Caco-2 (cell line): ENCODE data around the gene TPSG1. TPM values are rescaled to one million over a fixed set of nuclear protein-coding genes. Genes with fewer than 3 reads are reported as not detected.

Source experiments
- BruUV-seq: library from RNA; stranded (reverse); fragments of 400-500 nt; replicated peaks from 2 replicates; lab custom pipeline; 2021; lab: Mats Ljungman, UMichigan
- CTCF ChIA-PET: fragments of 300-600 bp; sonication (Branson Sonifier 250); formaldehyde crosslinking; loops from one replicate; lab custom pipeline; 2022; ENCODE audit warnings: antibody characterized with exemption; lab: Charles Lee
- POLR2A ChIA-PET: fragments of 300-600 bp; sonication (Branson Sonifier 250); formaldehyde crosslinking; loops from one replicate; lab custom pipeline; 2022; ENCODE audit warnings: antibody characterized with exemption; lab: Charles Lee
- DNase-seq, 2 experiments: peaks; one replicate each; pipeline versions ENCODE4 v3.0.0 to v3.0.0-alpha.2; 2020 to 2022
- H3K27me3 ChIP-seq: replicated peaks from 2 replicates; pipeline ENCODE4 v1.6.0; 2011; ENCODE audit warnings: low read length; ENCODE audit not compliant: control insufficient read depth, insufficient read depth
- H3K36me3 ChIP-seq: 2 replicates; pipeline ENCODE4 v1.5.1; 2011; ENCODE audit warnings: low read length; ENCODE audit not compliant: control insufficient read depth, insufficient read depth
- H3K4me1 ChIP-seq: fragments of 250-450 bp; sonication (Bioruptor Pico); 2 replicates; pipeline ENCODE4 v1.5.1; 2020; ENCODE audit warnings: mild to moderate bottlenecking
- H3K4me3 ChIP-seq: 2 replicates; pipeline ENCODE4 v1.5.1; 2011; ENCODE audit warnings: low read depth, mild to moderate bottlenecking, control low read depth, low read length
- H3K9me3 ChIP-seq: fragments of 250-450 bp; sonication (Bioruptor Pico); 2 replicates; pipeline ENCODE4 v1.5.1; 2020; ENCODE audit warnings: mild to moderate bottlenecking, moderate library complexity
- H3K27ac Mint-ChIP-seq: one replicate; pipeline ENCODE4 v1.8.0; 2022; ENCODE audit warnings: mixed read lengths; ENCODE audit not compliant: unreplicated experiment
- H3K27me3 Mint-ChIP-seq: one replicate; pipeline ENCODE4 v1.8.0; 2022; ENCODE audit warnings: mixed read lengths; ENCODE audit not compliant: insufficient read depth, unreplicated experiment
- H3K36me3 Mint-ChIP-seq: one replicate; pipeline ENCODE4 v1.8.0; 2022; ENCODE audit warnings: mild to moderate bottlenecking, mixed read lengths; ENCODE audit not compliant: insufficient read depth, unreplicated experiment
- H3K4me1 Mint-ChIP-seq: one replicate; pipeline ENCODE4 v1.8.0; 2022; ENCODE audit warnings: low read depth, mixed read lengths; ENCODE audit not compliant: unreplicated experiment
- H3K4me3 Mint-ChIP-seq: one replicate; pipeline ENCODE4 v1.8.0; 2022; ENCODE audit warnings: mild to moderate bottlenecking, moderate library complexity, mixed read lengths; ENCODE audit not compliant: unreplicated experiment
- H3K9me3 Mint-ChIP-seq: one replicate; pipeline ENCODE4 v1.8.0; 2022; ENCODE audit warnings: mixed read lengths; ENCODE audit not compliant: unreplicated experiment
- intact Hi-C: fragments of 100-400 bp; cut with micrococcal nuclease; formaldehyde crosslinking; loops from one replicate; pipeline ENCODE4 v1.10.0; 2022; ENCODE audit not compliant: unreplicated experiment
- total RNA-seq: library from RNA; stranded (reverse); gene quantifications from 2 replicates; pipeline ENCODE4 v1.2.3, GENCODE V29; 2022
- TF ChIP-seq, protein P1 (sequence below), 2 experiments: fragments of 200-600 bp in 1 of 2; IDR thresholded peaks; 1 replicate in 1 of 2; 2 replicates in 1 of 2; pipeline versions ENCODE4 v1.5.1 to v1.8.0; 2011 to 2022; ENCODE audit warnings: antibody characterized with exemption in 1 of 2, control low read depth in 1 of 2, inconsistent platforms in 1 of 2, low read depth in 1 of 2, low read length in 1 of 2, mild to moderate bottlenecking in 1 of 2, moderate library complexity in 1 of 2; ENCODE audit not compliant: insufficient read depth in 1 of 2, severe bottlenecking in 1 of 2, unreplicated experiment in 1 of 2

The TPSG1 gene
- total RNA-seq, 1 experiment from 2014 or later: not detected

DNA sequence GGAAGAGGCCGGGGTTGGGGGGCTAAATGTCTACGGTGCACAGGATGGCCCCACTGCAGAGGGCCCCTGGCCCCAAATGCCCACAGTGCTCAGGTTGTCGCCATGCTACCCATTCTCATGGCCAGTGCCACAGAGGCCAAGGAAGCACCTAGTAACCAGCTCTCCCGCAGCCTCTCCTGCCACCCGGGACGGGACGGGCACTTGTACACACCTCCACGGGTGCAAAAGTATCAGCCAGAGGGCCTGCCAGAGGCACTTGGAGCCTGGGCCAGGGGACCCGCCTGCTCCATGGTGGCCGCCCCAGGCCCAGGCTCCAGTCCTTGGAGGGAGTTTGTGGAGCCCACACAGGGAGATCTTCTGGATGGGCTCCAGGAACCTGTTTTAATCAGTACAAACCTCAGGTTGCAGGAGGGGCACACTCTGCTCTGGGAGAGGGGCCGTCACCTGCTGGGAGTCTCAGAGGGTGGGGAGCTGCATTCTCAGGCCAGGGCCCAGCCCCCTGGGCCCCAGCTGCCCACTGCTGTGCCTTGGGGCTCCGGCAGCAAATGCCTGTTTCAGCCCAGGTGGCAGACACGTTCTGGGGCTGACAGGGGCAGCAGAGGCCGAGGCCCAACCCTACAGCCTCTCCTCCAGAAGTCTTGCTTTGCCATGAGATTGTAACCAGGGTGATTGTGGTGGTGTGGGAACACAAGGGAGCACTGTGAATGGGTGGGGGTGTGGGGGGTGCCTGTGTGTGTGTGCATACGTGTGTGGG, 38.7 kb upstream of the TPSG1 start:
- DNase-seq: no peak
- H3K4me1 ChIP-seq: no peaks in the 10 kb centered on the region
- H3K4me3 ChIP-seq: no peak overlapping the region
- H3K27me3 ChIP-seq: no peaks in the 10 kb centered on the region; the same call in 1 of the 2 replicates
- POLR2A ChIA-PET: no interaction called here
- intact Hi-C loops: no loop called here
- no TSS peak for BruUV-seq
- H3K27me3 Mint-ChIP-seq: peaks cover 9% of the 10 kb centered on the region
- H3K36me3 Mint-ChIP-seq: peaks cover 5% of the 10 kb centered on the region
- TF ChIP-seq, protein P1, sequence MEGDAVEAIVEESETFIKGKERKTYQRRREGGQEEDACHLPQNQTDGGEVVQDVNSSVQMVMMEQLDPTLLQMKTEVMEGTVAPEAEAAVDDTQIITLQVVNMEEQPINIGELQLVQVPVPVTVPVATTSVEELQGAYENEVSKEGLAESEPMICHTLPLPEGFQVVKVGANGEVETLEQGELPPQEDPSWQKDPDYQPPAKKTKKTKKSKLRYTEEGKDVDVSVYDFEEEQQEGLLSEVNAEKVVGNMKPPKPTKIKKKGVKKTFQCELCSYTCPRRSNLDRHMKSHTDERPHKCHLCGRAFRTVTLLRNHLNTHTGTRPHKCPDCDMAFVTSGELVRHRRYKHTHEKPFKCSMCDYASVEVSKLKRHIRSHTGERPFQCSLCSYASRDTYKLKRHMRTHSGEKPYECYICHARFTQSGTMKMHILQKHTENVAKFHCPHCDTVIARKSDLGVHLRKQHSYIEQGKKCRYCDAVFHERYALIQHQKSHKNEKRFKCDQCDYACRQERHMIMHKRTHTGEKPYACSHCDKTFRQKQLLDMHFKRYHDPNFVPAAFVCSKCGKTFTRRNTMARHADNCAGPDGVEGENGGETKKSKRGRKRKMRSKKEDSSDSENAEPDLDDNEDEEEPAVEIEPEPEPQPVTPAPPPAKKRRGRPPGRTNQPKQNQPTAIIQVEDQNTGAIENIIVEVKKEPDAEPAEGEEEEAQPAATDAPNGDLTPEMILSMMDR (IDR thresholded peaks at IDR 0.05; ENCODE audit: insufficient read depth in 1 of 2, low read depth in 1 of 2, low read length in 1 of 2, severe bottlenecking in 1 of 2, unreplicated experiment in 1 of 2): no peak
- CTCF ChIA-PET: no interaction called here
- H3K9me3 Mint-ChIP-seq: peaks cover 11% of the 10 kb centered on the region
- H3K27ac Mint-ChIP-seq: no peak overlapping the region
- no peaks in the 10 kb centered on the region for H3K36me3 ChIP-seq
- H3K4me1 Mint-ChIP-seq: no peaks in the 10 kb centered on the region
- H3K9me3 ChIP-seq: no peaks in the 10 kb centered on the region
- no peak overlapping the region for H3K4me3 Mint-ChIP-seq

DNA sequence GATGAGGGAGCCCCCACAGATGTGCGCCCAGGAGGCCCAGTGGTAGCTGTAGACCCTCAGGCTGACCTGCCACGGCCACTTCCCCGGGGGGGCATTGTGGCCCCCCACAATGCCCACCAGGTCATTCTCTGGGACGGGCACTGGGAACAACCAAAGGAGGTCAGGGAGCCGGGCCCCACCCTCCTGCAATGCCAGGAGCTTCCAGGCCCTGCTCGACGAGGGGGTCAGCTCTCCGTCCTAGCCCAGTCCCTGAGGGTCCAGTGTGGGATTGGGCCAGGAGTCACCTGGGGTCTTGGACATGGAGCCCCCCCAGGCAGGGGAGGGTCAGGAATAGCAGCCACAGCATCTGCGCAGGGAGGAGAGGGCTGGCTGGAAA, 37.8 kb upstream of the TPSG1 start:
- Histone ChIP-seq H3K36me3 (no peaks in the 10 kb centered on the region), H3K27me3 (no peaks in the 10 kb centered on the region; the same call in 1 of the 2 replicates), H3K4me3 (no peak overlapping the region), H3K4me1 (no peaks in the 10 kb centered on the region), H3K9me3 (no peaks in the 10 kb centered on the region)
- Mint-ChIP-seq H3K9me3 (peaks cover 11% of the 10 kb centered on the region), H3K4me3 (no peak overlapping the region), H3K27ac (no peak overlapping the region), H3K27me3 (peaks cover 9% of the 10 kb centered on the region), H3K4me1 (no peaks in the 10 kb centered on the region), H3K36me3 (peaks cover 5% of the 10 kb centered on the region)
- intact Hi-C loops: no loop called here
- no peak for DNase-seq
- BruUV-seq: no TSS peak
- ChIA-PET CTCF (interaction anchor here (0.7 kb wide), 1 partner anchor 15 kb away, joined by 4 read pairs; no protein-coding TSS in a partner anchor), POLR2A (no interaction called here)
- TF ChIP-seq, protein P1 (IDR thresholded peaks at IDR 0.05; ENCODE audit: insufficient read depth in 1 of 2, low read depth in 1 of 2, low read length in 1 of 2, severe bottlenecking in 1 of 2, unreplicated experiment in 1 of 2): no peak

DNA sequence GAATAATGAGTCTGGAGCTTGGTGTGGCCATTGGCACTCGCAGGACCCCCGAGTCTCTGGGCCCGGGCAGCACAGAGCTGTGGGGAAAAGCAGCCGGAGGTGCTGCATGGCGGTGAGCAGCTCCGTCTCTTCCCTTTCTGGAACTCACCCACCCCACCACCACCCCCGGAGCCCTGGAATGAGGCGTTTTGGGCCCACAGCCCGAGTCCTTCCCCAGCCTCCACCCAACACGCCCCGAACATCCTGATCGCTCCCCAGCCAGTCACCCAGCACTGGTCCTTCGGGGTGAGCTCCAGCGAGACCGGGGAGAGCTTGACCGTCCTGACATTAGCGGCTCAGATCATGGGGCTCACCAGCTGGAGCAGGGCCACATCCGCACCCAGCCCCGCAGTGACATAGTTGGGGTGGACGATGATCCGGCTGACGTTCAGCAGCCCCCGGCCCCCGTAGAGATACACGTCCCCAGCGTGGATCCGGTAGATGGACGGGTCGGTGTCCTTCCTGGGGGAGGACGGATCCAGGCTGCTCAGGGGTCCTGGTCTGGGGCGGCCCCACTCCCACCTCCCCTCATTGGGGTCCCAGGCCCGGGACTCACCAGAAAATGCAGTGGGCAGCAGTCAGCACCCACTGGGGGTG, 37.3 kb upstream of the TPSG1 start:
- intact Hi-C loops: no loop called here
- H3K27me3 ChIP-seq: no peaks in the 10 kb centered on the region; the same call in 1 of the 2 replicates
- TF ChIP-seq, protein P1 (IDR thresholded peaks at IDR 0.05; ENCODE audit: insufficient read depth in 1 of 2, low read depth in 1 of 2, low read length in 1 of 2, severe bottlenecking in 1 of 2, unreplicated experiment in 1 of 2): no peak

More for the DNA sequence above, 37.3 kb upstream of the TPSG1 start:
- no peak for DNase-seq
- Mint-ChIP-seq H3K27ac (no peak overlapping the region), H3K36me3 (peaks cover 5% of the 10 kb centered on the region), H3K27me3 (peaks cover 9% of the 10 kb centered on the region), H3K4me1 (no peaks in the 10 kb centered on the region), H3K9me3 (peaks cover 11% of the 10 kb centered on the region), H3K4me3 (no peak overlapping the region)
- Histone ChIP-seq H3K36me3 (no peaks in the 10 kb centered on the region), H3K4me1 (no peaks in the 10 kb centered on the region), H3K9me3 (no peaks in the 10 kb centered on the region), H3K4me3 (no peak overlapping the region)
- no TSS peak for BruUV-seq
- ChIA-PET CTCF (interaction anchor here (0.7 kb wide), 1 partner anchor 15 kb away, joined by 4 read pairs; no protein-coding TSS in a partner anchor), POLR2A (interaction anchor here (0.5 kb wide), 1 partner anchor 573 kb away, joined by 3 read pairs; no protein-coding TSS in a partner anchor)
